ENCODE results near the gene TFF3. TPM values are rescaled to one million over a fixed set of nuclear protein-coding genes. Genes with fewer than 3 reads are reported as not detected.

Gene TFF3
- total RNA-seq, 1 donor from 2014 or later = 0.26 TPM

DNA sequence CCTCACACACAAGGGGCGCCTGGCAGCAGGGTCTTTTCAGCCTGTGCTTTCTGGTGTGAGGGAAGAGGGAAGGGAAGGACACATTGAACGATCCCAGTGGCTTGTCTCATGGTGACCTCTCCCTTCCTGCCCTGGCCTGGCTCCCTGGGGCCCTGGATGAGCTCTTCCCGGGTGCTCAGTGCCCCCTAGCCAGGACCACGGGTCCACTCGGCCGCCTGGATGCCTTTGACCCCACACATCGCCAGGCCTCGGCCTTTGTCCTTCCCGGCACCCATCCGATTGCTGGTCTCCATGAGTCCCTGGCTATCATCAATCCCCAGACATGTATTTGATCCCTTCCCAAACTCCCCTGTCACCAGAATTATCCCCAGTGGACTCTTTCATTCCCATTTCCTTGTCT, 6.0 kb upstream of the TFF3 start:
- no peaks in the 10 kb centered on the region for H3K27me3 ChIP-seq (ENCODE audit: control insufficient read depth, insufficient read depth, low read length)
- H3K36me3 ChIP-seq (ENCODE audit: control insufficient read depth, insufficient read depth, low read length) = no peaks in the 10 kb centered on the region
- TF ChIP-seq CTCF (IDR thresholded peaks at IDR 0.05; ENCODE audit: insufficient read depth, low read length, severe bottlenecking) = no peak
- DNase-seq (ENCODE audit: low read depth) (no peak), FAIRE-seq (no peak)
- H3K4me3 ChIP-seq (ENCODE audit: low read depth, low read length) = no peak overlapping the region

DNA sequence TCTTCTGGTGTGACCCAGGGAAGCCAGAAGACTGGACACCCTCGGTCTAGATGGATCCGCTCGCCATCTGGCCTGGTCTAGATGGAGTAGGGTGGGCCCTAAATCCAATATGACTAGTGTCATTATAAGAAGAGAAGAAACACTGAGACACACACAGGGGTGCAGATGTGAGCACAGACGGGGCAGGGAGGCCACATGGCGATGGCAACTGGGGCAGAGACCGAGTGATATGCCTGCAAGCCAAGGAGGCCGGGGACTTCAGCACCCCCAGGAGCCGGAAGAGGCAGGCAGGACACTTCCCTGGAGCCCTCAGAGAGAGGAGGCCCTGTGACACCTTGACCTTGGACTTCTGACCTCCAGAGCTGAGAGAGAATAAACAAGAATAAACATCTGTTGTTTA, 5.6 kb upstream of the TFF3 start:
- no peak for DNase-seq (ENCODE audit: low read depth)
- H3K27me3 ChIP-seq (ENCODE audit: control insufficient read depth, insufficient read depth, low read length) = no peaks in the 10 kb centered on the region
- FAIRE-seq = no peak

GRCh38 chr21:42319851-42320572, 4.8 kb upstream of the TFF3 start:
- TF ChIP-seq CTCF (IDR thresholded peaks at IDR 0.05; ENCODE audit: insufficient read depth, low read length, severe bottlenecking) = no peak
- Histone ChIP-seq H3K27me3 (ENCODE audit: control insufficient read depth, insufficient read depth, low read length) (no peaks in the 10 kb centered on the region), H3K36me3 (ENCODE audit: control insufficient read depth, insufficient read depth, low read length) (no peaks in the 10 kb centered on the region), H3K4me3 (ENCODE audit: low read depth, low read length) (no peak overlapping the region)
- no peak for DNase-seq (ENCODE audit: low read depth)
- no peak for FAIRE-seq

More for the DNA sequence above, 5.6 kb upstream of the TFF3 start:
- TF ChIP-seq CTCF (IDR thresholded peaks at IDR 0.05; ENCODE audit: insufficient read depth, low read length, severe bottlenecking) = no peak
- no peak overlapping the region for H3K4me3 ChIP-seq (ENCODE audit: low read depth, low read length)
- no peaks in the 10 kb centered on the region for H3K36me3 ChIP-seq (ENCODE audit: control insufficient read depth, insufficient read depth, low read length)

- no peak for FAIRE-seq
- no peaks in the 10 kb centered on the region for H3K27me3 ChIP-seq (ENCODE audit: control insufficient read depth, insufficient read depth, low read length)
Measured at GRCh38 chr21:42319376-42319775, 4.2 kb upstream of the TFF3 start.

GRCh38 chr21:42317826-42318746, 2.9 kb upstream of the TFF3 start:
- no peak overlapping the region for H3K4me3 ChIP-seq (ENCODE audit: low read depth, low read length)
- FAIRE-seq (no peak), DNase-seq (ENCODE audit: low read depth) (no peak)
- H3K36me3 ChIP-seq (ENCODE audit: control insufficient read depth, insufficient read depth, low read length) = no peaks in the 10 kb centered on the region
- no peaks in the 10 kb centered on the region for H3K27me3 ChIP-seq (ENCODE audit: control insufficient read depth, insufficient read depth, low read length)
- no peak for TF ChIP-seq CTCF (IDR thresholded peaks at IDR 0.05; ENCODE audit: insufficient read depth, low read length, severe bottlenecking)

More at GRCh38 chr21:42319376-42319775, 4.2 kb upstream of the TFF3 start:
- DNase-seq (ENCODE audit: low read depth) = no peak
- Histone ChIP-seq H3K4me3 (ENCODE audit: low read depth, low read length) (no peak overlapping the region), H3K36me3 (ENCODE audit: control insufficient read depth, insufficient read depth, low read length) (no peaks in the 10 kb centered on the region)
- TF ChIP-seq CTCF (IDR thresholded peaks at IDR 0.05; ENCODE audit: insufficient read depth, low read length, severe bottlenecking) = no peak
